GM18868 (cell line): ENCODE data around the gene TOX4.
"Not testable (repeated sequence)": the region's sequence is repeated elsewhere in the genome, so short reads cannot be mapped to it uniquely, and the experiment has no call there.

Source experiments
- ATAC-seq: cut with Tn5 transposase; IDR thresholded peaks from one replicate; pipeline ENCODE4 v1.9.1; 2021; ENCODE audit warnings: mild to moderate bottlenecking, moderate library complexity; ENCODE audit not compliant: unreplicated experiment

Gene TOX4

DNA sequence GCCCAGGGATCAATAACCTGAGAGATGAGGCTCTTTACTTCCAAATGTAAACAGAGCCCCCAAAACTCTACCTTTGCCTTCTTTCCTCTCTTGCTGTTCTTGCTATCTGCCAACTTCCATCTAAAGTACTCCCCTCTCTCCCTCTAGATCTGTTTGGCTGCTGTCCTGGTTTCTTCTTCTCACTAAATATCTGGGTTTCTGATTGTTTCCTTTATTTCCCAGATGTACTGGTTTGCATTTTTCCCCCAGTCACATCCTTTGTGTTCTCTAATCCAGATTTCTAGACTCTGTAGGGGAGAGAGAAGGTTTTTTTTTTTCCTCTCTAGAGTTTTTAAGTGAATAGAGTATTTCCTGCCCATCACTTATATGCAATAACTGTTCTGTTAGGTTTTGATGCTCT is 56.3 kb downstream of the TOX4 start:
- no peak for ATAC-seq

DNA sequence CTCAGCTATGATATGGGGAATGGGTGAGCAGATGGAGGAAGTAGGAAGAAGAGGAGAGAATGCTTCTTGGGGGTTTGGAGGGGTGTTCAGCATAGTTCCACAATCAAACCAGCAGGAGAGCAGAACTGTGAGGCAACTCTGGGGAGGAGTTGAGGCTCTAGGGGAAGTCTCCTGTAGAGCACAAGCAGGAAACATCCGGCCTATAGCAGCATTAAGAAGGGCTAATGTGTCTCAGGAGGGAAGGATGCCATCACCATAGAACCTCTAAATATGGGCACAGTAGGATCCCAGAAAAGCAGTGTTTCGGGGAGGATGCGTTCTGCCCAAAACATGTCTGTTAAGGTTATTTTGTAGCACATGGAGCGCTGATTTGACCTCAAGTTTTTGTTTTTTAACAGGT is 57.6 kb downstream of the TOX4 start:
- ATAC-seq, result no peak

DNA sequence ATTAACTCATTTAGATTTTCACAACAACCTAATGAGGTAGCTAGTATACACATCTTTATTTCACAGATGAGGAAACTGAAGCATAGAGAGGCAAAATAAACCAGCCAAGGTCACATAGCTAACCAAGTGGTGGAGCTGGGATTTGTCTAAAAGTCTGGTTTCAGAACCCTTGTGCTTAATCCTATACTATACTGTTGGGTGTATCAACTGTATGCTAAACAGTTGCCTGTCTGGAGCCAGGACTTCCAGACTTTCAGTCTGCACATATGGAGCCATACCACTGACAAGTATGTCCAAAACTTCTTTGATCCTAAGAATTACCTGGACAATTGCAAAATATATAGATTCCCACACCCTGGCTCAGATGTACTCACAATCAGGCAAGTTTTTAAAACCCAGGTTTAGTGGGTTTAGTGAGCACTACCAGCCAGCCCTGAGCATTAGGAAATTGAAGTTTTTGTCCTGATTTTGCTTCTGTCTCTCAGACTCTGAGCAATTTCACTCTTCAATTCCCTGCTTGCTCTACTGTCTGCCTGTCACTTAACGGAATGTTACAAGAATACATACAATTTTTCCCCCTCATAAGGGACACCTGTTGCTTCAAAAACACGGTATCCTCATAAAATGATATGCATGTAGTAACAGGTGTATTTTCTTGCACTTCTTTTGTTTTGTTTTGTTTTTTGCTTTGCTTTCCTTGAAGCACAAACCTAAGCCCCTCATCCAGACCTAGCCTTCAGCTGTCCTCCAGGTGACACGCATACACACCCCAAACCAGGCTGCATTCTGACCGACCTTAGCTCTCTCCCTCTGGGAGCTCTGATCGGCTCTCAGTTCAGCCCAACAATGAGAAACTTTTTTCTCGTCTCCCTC is 58.8 kb downstream of the TOX4 start:
- no peak for ATAC-seq

DNA sequence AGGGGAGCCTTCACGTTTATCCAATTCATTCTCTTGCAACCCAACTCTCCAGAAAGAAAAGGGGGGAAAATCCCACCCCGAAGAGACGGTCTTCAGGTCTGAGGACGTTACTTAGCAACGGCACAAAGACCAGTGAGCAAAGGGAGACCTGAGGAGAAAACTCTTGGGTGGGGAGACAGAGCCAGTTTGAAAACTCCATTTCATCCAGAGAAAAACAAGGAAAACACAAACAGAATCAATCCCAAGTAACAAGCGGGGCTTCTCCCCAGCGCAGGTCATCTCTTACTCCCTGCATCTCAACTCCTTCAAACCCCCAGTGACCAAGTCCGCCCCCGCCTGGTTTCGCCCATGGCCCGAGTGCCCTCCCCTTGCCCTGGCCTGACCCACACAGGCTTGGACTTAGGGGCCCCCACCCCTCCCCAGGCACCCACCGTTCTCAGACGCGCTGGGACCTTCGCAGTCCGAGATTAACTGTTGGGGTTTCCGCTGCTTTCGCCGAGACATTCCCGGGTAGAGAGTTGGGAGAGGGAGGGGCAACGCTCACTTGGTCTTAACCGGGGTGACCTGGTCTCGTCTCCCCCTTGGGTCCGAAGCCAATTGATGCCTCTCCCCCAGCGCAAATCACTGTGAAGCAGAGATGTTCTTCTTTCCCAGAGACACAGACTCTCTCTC is 59.6 kb downstream of the TOX4 start:
- no peak for ATAC-seq

DNA sequence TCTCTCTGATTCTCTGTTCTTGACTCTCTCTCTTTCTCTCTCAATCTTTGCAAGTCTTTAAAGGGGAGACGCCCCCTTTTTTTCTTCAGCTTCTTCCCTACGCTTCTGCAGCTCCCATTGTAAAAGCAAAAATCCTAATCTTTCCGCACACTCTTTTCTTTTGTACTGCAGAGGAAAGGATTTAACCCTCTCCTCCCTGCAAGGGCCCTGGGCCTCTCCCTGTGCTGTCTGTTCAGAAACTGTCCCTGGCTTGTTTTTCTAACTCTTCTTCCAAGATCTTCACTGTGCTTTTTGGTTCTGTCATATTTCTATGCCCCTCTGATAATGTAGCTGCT is 60.1 kb downstream of the TOX4 start:
- no peak for ATAC-seq

DNA sequence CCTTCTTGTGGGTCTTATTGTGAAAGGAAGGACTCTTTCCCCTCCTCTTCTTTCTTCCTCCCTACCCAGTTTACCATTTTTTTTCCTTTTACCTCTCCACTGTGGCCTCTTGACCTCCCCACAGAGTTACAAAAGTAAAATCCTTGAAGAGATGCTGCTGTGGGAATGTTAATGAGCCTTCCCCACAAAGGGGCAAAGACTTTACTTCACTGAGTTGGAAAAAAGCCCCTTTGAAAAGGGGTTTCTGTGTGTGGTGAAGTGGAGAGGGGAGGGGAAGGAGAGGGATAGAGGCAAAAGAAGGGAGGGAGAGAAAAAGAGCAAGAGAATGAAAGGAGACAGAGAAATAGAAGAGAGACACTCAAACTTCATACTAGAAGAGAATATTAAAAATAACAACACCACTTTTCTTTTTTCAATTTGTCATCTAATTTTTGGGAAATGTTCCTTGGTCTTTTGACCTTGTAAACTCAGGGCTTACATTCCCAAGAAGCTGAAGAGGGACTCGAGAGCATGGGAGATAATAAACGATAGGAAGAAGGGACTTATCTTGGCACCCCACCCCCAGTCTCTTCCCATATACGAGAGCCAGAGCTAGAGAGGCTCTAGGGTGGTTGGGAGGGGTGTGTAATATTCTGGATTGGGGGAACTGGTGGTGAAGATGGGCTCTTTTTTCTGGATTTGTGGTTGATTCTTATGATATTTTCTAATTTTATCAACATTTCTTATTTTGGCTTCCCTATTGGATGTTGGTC is 62.4 kb downstream of the TOX4 start:
- ATAC-seq, result no peak

DNA sequence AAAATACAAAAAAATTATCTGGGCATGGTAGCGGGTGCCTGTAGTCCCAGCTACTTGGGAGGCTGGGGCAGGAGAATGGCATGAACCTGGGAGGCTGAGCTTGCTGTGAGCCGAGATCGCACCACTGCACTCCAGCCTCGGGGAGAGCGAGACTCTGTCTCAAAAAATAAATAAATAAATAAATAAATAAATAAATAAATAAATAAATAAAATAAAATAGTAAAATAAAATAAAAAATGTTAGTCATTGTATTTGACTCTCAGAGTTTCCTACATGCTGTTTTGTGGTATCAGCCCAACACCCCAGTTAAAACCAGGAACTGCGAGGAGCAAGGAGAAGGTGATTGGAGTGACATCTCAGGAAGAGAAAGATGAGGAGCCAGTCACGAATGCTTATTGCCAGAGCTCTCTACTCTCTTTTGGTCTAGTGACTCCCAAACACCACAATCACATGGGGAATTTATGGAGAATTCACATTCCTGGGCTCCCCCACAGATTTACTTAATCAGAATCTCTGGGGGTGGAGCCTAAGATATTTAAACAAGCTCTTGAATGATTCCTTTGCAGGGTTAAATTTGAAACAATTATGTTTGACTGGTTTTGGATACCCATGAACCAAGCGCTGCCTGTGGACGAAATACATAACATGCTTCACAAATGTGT is 64.5 kb downstream of the TOX4 start:
- no peak for ATAC-seq

DNA sequence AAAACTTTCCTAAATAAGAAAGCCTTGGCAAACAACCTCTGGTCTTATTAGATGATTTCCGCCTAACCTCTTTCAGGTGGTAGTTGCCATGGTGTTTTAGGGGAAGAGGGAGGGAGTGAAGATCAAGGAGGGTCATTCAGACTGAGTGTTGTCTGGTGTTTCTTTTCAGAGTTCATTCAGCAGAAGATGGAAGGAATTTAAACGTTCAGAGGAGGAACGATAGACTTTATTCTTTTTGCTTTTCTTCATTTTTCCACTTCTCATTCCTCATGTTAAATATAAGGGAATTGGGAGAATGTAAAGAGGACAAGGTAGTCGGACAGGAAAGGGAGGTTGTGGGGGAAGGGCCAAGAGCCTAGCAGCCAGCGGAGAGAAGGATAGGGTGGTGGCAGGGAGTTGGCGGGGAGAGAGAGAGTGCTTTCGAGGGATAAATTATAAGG is 66.5 kb downstream of the TOX4 start:
- no peak for ATAC-seq

DNA sequence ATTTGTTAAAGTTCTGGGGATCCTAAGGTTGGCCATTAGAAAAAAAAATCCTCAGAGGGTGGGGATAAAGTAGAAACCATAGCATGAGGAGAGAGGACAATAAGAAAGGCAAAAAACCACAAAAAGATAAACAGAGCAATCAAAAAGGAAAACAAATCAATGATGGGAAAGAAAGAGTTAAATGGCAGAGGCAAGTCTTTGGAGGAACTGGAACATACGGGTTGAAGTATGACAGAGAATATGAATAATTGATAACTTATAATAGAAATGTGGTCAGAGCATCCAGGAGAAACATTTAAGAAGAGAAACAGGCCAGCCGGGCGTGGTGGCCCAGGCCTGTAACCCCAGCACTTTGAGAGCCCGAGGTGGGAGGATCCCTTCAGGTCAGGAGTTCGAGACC is 67.0 kb downstream of the TOX4 start:
- ATAC-seq, result no peak

DNA sequence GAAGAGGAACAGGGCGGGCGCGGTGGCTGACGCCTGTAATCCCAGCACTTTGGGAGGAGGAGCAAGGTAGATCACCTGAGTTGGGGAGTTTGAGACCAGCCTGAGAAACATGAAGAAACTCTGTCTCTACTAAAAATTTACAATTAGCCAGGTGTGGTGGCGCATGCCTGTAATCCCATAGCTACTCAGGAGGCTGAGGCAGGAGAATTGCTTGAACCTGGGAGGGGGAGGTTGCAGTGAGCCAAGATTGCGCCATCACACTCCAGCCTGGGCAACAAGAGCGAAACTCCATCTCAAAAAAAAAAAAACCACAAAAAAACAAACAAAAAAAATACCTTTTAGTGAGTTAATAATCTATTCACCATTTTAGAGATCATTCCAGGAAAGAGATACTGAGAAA is 67.6 kb downstream of the TOX4 start:
- not testable (repeated sequence) for ATAC-seq
